HG03175 (cell line): Measurements from ENCODE around the gene RND1.

Experiments used
- ATAC-seq: cut with Tn5 transposase; IDR thresholded peaks from one replicate; pipeline ENCODE4 v1.9.1; 2021; ENCODE audit warnings: mild to moderate bottlenecking, moderate library complexity; ENCODE audit not compliant: unreplicated experiment

RND1 gene

GRCh38 chr12:48813465-48814261, 52.0 kb downstream of the RND1 start:
- ATAC-seq, result no peak

DNA sequence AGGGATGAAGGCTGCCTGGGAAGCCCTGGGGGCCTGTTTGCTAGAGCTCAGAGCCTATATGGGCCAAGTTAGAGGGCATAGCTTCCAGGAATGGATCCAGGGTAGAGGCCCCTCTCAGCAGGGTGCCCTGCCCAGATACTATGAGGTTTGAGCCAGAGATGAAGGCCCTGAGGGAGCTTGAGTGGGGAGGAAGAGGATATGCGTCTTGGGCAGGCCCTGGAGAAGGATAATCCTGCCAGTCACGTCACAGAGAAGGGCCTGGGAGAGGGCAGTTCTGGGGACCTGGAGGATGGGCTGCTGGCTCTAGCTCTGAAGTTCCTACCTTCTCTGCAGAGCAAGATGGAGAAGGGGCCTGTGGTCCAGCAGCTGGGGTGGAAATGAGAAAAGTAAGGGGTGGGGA, 53.3 kb downstream of the RND1 start:
- no peak for ATAC-seq

DNA sequence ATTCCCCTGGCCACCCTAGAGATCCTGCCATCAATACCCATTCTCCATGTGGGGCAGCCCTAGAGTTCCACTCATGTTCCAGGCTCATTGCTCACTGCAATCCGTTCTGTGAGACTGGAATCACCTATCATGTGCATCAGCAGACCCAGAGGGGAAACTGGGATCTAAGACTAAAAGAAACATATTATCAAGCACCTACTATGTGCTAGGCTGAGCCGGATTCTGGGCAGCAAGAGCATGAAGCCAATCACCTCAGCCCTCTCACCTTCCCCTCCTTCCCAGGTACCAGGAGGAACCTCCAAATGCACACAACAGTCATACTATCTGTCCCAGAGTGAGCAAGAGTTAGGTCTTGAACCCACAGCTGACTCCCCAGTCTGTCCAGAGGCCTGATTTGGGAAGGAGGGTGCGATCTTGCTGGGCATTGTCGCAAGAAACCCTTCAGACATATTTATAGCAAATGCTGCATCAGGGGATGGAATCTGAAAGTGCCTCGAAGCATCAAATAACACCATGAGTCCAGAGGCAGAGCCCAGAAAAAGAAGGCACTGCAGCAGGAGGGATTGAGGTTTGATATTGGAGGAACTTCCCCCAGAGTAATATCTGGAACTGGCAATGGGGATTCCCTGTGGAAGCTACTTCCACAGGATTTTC, 54.1 kb downstream of the RND1 start:
- no peak for ATAC-seq

GRCh38 chr12:48810903-48811431, 54.7 kb downstream of the RND1 start:
- ATAC-seq, result no peak

- ATAC-seq, result no peak
Measured at GRCh38 chr12:48807981-48808380, 57.7 kb downstream of the RND1 start.
